GM19455 (cell line): ENCODE measurements around the gene TET2.
"Not testable (repeated sequence)": the region's sequence is repeated elsewhere in the genome, so short reads cannot be mapped to it uniquely, and the experiment has no call there.

Source experiments
- ATAC-seq: cut with Tn5 transposase; IDR thresholded peaks from one replicate; pipeline ENCODE4 v1.9.1; 2021; ENCODE audit not compliant: unreplicated experiment

Gene TET2

DNA sequence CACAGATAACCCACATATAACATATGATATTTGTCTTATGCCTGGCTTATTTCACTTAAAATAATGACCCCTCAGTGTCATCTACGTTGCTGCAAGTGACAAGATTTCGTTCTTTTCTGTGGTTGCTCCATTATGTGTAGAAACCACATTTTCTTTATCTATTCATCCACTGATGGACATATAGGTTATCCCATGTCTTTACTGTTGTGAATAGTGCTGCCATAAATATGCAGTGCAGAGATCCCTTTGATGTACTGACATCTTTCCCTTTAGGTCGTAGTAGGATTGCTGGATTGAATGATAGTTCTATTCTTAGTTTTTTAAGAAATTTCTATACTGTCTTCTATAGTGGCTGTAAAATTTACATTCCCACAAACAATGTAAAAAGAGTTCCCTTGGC is 135.8 kb downstream of the TET2 start:
- ATAC-seq, result no peak

GRCh38 chr4:105283501-105283900 is 136.8 kb downstream of the TET2 start:
- no peak for ATAC-seq

- ATAC-seq, result no peak
Observed at GRCh38 chr4:105288121-105288520, 141.4 kb downstream of the TET2 start.

DNA sequence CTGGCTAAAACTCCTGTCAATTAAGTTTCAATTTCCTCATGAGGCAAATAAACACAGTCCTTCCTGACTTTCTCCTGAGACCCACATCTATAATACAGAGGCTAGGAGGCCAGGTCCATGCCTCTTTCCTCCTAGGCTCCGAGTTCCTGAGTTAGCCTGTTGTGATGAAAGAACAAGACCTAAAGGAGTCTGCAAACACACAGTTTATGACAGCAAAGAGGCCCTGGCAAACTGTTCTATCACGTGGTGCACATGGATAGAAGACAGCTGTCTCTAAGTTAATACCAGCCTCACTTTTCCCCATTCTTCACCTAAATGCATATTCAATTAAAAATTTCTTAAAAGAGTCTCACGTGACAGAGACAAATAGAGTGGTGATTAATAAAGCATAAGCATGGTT is 145.2 kb downstream of the TET2 start:
- no peak for ATAC-seq

GRCh38 chr4:105293360-105293759 is 146.7 kb downstream of the TET2 start:
- no peak for ATAC-seq

DNA sequence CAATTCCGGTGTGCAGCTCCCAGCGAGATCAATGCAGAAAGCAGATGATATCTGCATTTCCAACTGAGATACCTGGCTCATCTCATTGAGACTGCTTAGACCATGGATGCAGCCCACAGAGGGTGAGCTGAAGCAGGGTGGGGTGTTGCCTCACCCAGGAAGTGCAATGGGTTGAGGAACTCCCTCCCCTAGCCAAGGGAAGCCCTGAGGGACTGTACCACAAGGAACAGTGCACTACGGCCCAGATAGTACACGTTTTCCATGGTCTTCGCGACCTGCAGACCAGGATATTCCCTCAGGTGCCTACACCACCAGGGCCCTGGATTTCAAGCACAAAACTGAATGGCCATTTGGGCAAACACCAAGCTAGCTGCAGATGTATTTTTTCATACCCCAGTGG is 150.0 kb downstream of the TET2 start:
- no peak for ATAC-seq

DNA sequence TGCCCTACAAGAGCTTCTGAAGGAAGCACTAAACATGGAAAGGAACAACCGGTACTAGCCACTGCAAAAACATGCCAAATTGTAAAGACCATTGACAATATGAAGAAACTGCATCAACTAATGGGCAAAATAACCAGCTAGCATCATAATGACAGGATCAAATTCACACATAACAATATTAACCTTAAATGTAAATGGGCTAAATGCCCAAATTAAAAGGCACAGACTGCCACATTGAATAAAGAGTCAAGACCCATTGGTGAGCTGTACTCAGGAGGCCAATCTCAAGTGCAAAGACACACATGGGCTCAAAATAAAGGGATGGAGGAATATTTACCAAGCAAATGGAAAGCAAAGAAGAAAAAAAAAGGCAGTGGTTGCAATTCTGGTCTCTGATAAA is 152.4 kb downstream of the TET2 start:
- ATAC-seq, result not testable (repeated sequence)

DNA sequence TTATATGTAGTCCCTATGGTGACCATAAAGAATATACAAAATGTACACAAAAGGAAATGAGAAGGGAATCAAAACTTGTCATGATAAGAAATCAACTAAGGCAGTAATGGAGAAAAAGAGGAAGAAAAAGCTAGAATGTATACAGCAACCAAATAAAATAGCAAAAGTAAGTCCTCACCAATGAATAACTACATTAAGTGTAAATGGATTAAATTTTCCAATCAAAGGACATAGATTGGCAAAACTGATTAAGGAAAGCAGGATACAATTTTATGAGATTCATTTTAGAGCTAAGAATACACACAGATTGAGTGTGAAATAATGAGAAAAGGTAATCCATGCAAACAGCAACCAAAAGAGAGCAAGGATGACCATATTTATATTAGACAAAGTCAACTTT is 157.4 kb downstream of the TET2 start:
- no peak for ATAC-seq

- peak; percentile 45 for ATAC-seq
Observed at GRCh38 chr4:105305019-105305836, 158.6 kb downstream of the TET2 start.

DNA sequence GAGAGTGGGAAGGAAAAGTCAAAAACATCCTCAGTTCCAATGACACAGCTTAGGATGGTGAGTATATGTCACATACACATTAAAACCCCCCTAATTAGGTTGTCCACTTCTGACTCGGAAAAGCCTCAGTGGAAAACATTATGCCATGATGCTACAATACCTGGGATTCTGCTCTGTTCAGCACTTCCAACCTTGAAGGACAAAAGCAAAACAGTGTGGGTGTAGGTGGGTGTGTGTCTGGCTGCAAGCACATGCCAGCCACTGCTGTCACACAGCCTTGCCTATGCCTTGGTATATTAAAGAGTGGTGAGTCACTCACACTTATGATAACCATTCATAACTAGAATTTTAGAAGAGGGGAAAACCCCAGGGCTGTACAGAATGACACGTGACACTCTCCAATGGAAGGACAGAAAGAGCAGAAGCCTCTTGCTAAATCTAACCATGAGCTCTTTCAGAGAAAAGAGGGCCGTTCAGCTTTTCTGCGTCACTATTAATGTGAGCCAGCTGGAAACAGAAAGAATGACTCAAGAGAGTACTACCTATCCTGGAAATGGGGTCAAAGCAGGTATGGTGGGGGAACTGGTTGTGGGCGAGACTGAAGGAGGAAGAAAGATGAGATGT is 159.6 kb downstream of the TET2 start:
- ATAC-seq, result peak; percentile 90

DNA sequence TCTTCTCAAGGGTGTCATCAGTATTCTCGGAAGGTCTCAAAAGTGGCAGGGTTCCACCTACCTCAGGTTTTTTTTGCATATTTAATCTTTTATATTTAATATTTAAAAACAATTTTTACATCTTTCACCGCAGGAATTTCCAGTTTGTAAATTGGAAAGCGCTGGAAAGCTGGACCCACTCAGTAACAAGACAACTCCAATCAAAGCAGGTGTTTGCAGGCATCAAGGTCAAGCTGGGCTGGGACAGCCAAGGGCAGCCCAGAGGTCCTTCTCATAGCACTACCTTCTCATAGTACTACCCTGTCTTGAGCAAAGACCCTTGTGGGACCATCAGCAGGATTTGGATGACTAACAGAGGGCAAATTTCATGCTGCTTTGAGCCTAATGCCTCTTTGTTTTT is 160.1 kb downstream of the TET2 start:
- ATAC-seq, result no peak

- ATAC-seq, result no peak
Observed at GRCh38 chr4:105318486-105318885, 171.8 kb downstream of the TET2 start.

GRCh38 chr4:105327222-105327621 is 180.5 kb downstream of the TET2 start:
- ATAC-seq, result no peak

GRCh38 chr4:105327956-105328355 is 181.3 kb downstream of the TET2 start:
- ATAC-seq, result no peak

DNA sequence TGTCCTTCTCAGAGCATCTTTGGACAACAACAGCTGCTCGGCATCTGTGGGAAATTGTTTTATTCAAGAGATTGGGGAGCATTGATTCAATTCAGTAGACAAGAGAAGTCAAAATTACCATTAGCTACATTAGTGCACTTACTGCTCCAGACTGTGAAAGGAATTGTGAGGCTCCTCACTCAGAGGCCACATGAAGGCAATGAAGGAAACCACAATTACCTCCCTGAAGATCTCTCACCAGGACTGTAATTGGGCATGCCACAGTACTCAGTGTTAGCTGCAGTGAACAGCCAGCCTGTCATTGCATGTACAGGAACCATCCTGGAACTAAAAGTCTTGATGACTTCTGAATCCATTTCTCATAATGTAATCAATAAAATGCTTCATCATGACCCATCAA is 182.4 kb downstream of the TET2 start:
- ATAC-seq, result no peak
